WTC11 (cell line): Measurements from ENCODE around the gene TUBA4B. TPM values are rescaled to one million over a fixed set of nuclear protein-coding genes. Genes with fewer than 3 reads are reported as not detected.

Source experiments
- ATAC-seq: fragments of 200-7000 bp; cut with Tn5 transposase; 2 replicates; pipeline ENCODE4 v1.10.0; 2021; ENCODE audit warnings: mild to moderate bottlenecking, moderate library complexity
- CTCF ChIA-PET: fragments of 300-600 bp; sonication (Branson Sonifier 250); formaldehyde crosslinking; loops from one replicate; lab custom pipeline; 2021; ENCODE audit warnings: antibody characterized with exemption; lab: Charles Lee
- POLR2A ChIA-PET: fragments of 350-600 bp; sonication (Branson Sonifier 250); formaldehyde crosslinking; loops from one replicate; lab custom pipeline; 2021; ENCODE audit warnings: antibody characterized with exemption; lab: Charles Lee
- DNase-seq: peaks from one replicate; pipeline ENCODE4 v3.0.0; 2021; ENCODE audit warnings: low spot score
- H3K27ac Mint-ChIP-seq: 2 replicates; pipeline ENCODE4 v1.8.0; 2021; ENCODE audit warnings: mixed read lengths
- H3K27me3 Mint-ChIP-seq: 2 replicates; pipeline ENCODE4 v1.8.0; 2021; ENCODE audit warnings: low read depth, mild to moderate bottlenecking, moderate library complexity, mixed read lengths
- H3K36me3 Mint-ChIP-seq: 2 replicates; pipeline ENCODE4 v1.8.0; 2021; ENCODE audit warnings: mixed read lengths
- H3K4me1 Mint-ChIP-seq: 2 replicates; pipeline ENCODE4 v1.8.0; 2022; ENCODE audit warnings: mixed read lengths
- H3K4me3 Mint-ChIP-seq: 2 replicates; pipeline ENCODE4 v1.8.0; 2021; ENCODE audit warnings: mild to moderate bottlenecking, moderate library complexity, mixed read lengths
- H3K9me3 Mint-ChIP-seq: 2 replicates; pipeline ENCODE4 v1.8.0; 2021; ENCODE audit warnings: mixed read lengths
- AR ChIP-seq: fragments of 250-450 bp; sonication (Bioruptor Pico); IDR thresholded peaks from 2 replicates; pipeline ENCODE4 v1.9.0; 2021; ENCODE audit warnings: mild to moderate bottlenecking
- ARID4B ChIP-seq: sonication (generic); formaldehyde crosslinking; IDR thresholded peaks from 2 replicates; pipeline ENCODE4 v1.8.0; 2023; ENCODE audit warnings: missing genetic modification reagents, mild to moderate bottlenecking, borderline replicate concordance
- ATF1 ChIP-seq: sonication (generic); formaldehyde crosslinking; IDR thresholded peaks from 2 replicates; pipeline ENCODE4 v1.8.1; 2023; ENCODE audit warnings: mild to moderate bottlenecking, moderate library complexity, missing genetic modification reagents
- ATF3 ChIP-seq: sonication (generic); formaldehyde crosslinking; conservative IDR thresholded peaks from 2 replicates; pipeline ENCODE4 v1.8.1; 2022; ENCODE audit warnings: mild to moderate bottlenecking, missing genetic modification reagents
- CDX4 ChIP-seq: fragments of 250-450 bp; sonication (Bioruptor Pico); IDR thresholded peaks from 2 replicates; pipeline ENCODE4 v1.9.0; 2021; ENCODE audit warnings: moderate library complexity, mild to moderate bottlenecking, inconsistent platforms, borderline replicate concordance
- ELF4 ChIP-seq: sonication (generic); formaldehyde crosslinking; IDR thresholded peaks from 2 replicates; pipeline ENCODE4 v1.8.1; 2022; ENCODE audit warnings: low read depth, mild to moderate bottlenecking, moderate library complexity, missing genetic modification reagents
- ERG ChIP-seq: fragments of 250-450 bp; sonication (Bioruptor Pico); IDR thresholded peaks from 2 replicates; pipeline ENCODE4 v1.8.0; 2021; ENCODE audit warnings: mild to moderate bottlenecking
- JUN ChIP-seq: sonication (generic); formaldehyde crosslinking; IDR thresholded peaks from 2 replicates; pipeline ENCODE4 v1.8.0; 2023; ENCODE audit warnings: mild to moderate bottlenecking, missing genetic modification reagents
- TCF7 ChIP-seq: sonication (generic); formaldehyde crosslinking; IDR thresholded peaks from 2 replicates; pipeline ENCODE4 v1.8.0; 2022; ENCODE audit warnings: mild to moderate bottlenecking, low read depth, missing genetic modification reagents, moderate library complexity
- TP53 ChIP-seq: sonication (generic); formaldehyde crosslinking; IDR thresholded peaks from 2 replicates; pipeline ENCODE4 v1.8.1; 2023; ENCODE audit warnings: mild to moderate bottlenecking, missing genetic modification reagents
- USF1 ChIP-seq: sonication (generic); formaldehyde crosslinking; IDR thresholded peaks from 2 replicates; pipeline ENCODE4 v1.8.0; 2022; ENCODE audit warnings: mild to moderate bottlenecking, missing genetic modification reagents
- ZMAT4 ChIP-seq: fragments of 250-450 bp; sonication (Bioruptor Pico); IDR thresholded peaks from 2 replicates; pipeline ENCODE4 v1.9.0; 2021; ENCODE audit warnings: mild to moderate bottlenecking
- ZNF121 ChIP-seq: sonication (generic); formaldehyde crosslinking; IDR thresholded peaks from 2 replicates; pipeline ENCODE4 v1.8.0; 2023; ENCODE audit warnings: missing genetic modification reagents
- ZNF219 ChIP-seq: sonication (generic); formaldehyde crosslinking; IDR thresholded peaks from 2 replicates; pipeline ENCODE4 v1.8.0; 2023; ENCODE audit warnings: missing genetic modification reagents, mild to moderate bottlenecking, borderline replicate concordance
- ZNF281 ChIP-seq: sonication (generic); formaldehyde crosslinking; IDR thresholded peaks from 2 replicates; pipeline ENCODE4 v1.8.0; 2023; ENCODE audit warnings: mild to moderate bottlenecking, missing genetic modification reagents
- ZNF416 ChIP-seq: fragments of 250-450 bp; sonication (Bioruptor Pico); IDR thresholded peaks from 2 replicates; pipeline ENCODE4 v1.9.0; 2021; ENCODE audit warnings: mild to moderate bottlenecking, inconsistent platforms
- ZSCAN18 ChIP-seq: fragments of 250-450 bp; sonication (Bioruptor Pico); IDR thresholded peaks from 2 replicates; pipeline ENCODE4 v2.1.2; 2022; ENCODE audit warnings: mild to moderate bottlenecking, moderate library complexity
- total RNA-seq: library from RNA; stranded (reverse); gene quantifications from 3 replicates; pipeline ENCODE4 v1.2.3, GENCODE V29; 2021

The TUBA4B gene
- total RNA-seq, 1 experiment from 2014 or later: 0.20 TPM

GRCh38 chr2:219246559-219246958 is 6.5 kb upstream of the TUBA4B start:
- ChIA-PET CTCF (interaction anchor here (0.9 to 1.7 kb wide), 2 partner anchors 31 to 75 kb away, joined by 3 to 4 read pairs; no protein-coding TSS in a partner anchor), POLR2A (no interaction called here)
- peaks cover 22% of the 10 kb centered on the region for H3K4me1 Mint-ChIP-seq
- DNase-seq: no peak
- no peak for ATAC-seq
- peaks cover 16% of the 10 kb centered on the region; the same call in 1 of the 2 replicates for H3K36me3 Mint-ChIP-seq
- TF ChIP-seq ZNF416 (CRISPR knock-in tag): no peak
- TF ChIP-seq ERG (CRISPR knock-in tag): no peak
- TF ChIP-seq TP53 (CRISPR knock-in tag): no peak
- no peak for TF ChIP-seq TCF7 (CRISPR knock-in tag)
- TF ChIP-seq ZNF219 (CRISPR knock-in tag): no peak
- TF ChIP-seq ZMAT4 (CRISPR knock-in tag): no peak
- no peak for TF ChIP-seq ELF4 (CRISPR knock-in tag)
- no peak for TF ChIP-seq ZNF121 (CRISPR knock-in tag)
- TF ChIP-seq JUN (CRISPR knock-in tag): no peak
- TF ChIP-seq CDX4 (CRISPR knock-in tag): no peak
- no peak for TF ChIP-seq USF1 (CRISPR knock-in tag)
- no peak for TF ChIP-seq ZNF281
- no peak for TF ChIP-seq ARID4B
- no peak for TF ChIP-seq AR (CRISPR knock-in tag)
- no peak for TF ChIP-seq ATF3
- no peak for TF ChIP-seq ATF1 (CRISPR knock-in tag)
- no peak for TF ChIP-seq ZSCAN18 (CRISPR knock-in tag)
- H3K27ac Mint-ChIP-seq: no peak overlapping the region; the same call in 1 of the 2 replicates
- no peaks in the 10 kb centered on the region for H3K9me3 Mint-ChIP-seq
- peaks cover 4% of the 10 kb centered on the region for H3K27me3 Mint-ChIP-seq
- H3K4me3 Mint-ChIP-seq: peak overlapping the region; percentile 93
